ENCODE data around the gene SORBS1.

SORBS1 gene

DNA sequence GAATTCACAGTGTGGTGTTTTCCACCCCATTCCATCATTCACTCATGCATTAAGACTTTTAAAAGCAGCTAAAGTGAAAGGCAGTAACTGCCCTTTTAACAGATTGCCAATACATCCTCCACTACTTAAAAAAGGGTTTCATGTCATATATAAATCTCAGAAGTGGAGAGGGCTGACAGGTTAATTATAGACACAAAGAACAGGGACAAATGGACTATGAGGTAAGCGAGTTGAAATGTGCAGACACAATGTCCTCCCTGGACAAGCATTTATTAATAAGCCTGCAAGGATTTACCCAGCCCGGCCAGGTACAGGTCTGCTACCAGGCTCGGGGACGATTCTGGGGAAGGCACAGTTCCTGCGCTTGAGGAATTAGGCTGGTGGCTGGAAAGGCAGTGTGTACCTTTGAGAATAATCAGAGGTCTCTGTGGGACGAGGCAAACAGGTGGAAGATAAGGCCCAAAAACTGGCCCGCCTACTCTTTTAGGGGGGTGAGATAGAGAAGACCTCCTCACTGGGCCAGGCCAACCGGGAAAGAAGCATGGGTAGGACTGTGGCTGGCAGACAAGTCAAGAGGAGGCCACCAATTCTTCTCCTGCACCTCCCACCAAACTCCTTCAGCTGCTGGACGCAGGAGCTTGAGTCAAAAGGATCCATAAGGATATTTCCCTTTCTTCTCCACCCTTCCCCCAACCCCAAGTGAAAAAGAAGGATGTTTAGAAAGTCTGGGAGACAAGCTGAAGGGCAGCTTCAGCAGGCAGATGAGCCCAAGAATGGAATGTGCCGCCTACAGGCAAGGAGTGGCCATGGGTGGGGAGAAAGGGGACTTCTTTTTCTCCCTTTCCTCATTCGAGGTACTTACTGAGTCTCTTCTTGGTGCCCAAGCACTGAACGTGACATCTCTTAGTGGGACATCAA is 271.9 kb downstream of the SORBS1 start:
- no peak for DNase-seq
- no peak for TF ChIP-seq POLR2A (IDR thresholded peaks at IDR 0.05; ENCODE audit: low read length)
- no peak for TF ChIP-seq GATA1 (IDR thresholded peaks at IDR 0.05; ENCODE audit: low read depth, low read length)

DNA sequence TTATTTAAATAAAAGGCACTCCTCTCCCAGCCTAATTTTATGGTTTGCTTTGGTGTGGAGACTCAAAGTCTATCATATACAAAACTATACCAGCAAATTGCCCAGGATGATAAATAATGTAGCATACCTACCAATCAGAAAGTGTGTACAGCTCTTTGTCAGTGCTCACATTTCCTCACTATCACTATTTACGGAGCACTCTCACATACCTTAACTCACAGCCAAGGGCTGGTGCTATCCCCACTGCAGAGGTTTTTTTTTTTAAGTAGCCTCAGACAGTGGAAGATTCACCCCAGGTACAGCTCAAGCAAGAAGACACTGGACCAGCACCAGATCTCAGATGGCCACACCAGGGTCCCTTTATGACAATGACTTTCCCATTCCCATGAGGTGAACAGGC is 272.9 kb downstream of the SORBS1 start:
- no peak for DNase-seq
- TF ChIP-seq POLR2A (IDR thresholded peaks at IDR 0.05; ENCODE audit: low read length) (no peak), GATA1 (IDR thresholded peaks at IDR 0.05; ENCODE audit: low read depth, low read length) (no peak)

GRCh38 chr10:95287281-95287680 is 273.9 kb downstream of the SORBS1 start:
- TF ChIP-seq POLR2A (IDR thresholded peaks at IDR 0.05; ENCODE audit: low read length) (no peak), GATA1 (IDR thresholded peaks at IDR 0.05; ENCODE audit: low read depth, low read length) (no peak)
- DNase-seq: no peak

DNA sequence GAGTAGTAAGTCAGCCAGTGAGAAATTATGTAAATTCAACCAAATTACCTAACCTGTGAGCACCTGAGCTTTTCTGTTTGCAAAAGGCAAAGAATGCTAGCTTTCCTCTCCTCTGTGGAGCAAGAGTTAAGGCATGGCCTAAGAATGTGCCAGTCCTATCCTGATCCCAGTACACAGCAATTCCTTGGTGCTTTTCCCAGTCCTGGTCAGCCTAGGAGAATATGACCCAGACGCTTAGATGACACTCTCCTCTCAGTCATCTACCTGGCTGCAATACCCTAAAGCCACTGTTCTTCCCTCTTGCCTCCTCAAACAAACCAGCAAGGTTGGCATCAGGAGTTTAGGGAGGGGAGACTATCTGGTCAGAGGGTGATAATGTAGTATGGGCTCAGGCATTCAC is 274.5 kb downstream of the SORBS1 start:
- no peak for DNase-seq
- TF ChIP-seq POLR2A (IDR thresholded peaks at IDR 0.05; ENCODE audit: low read length): no peak
- no peak for TF ChIP-seq GATA1 (IDR thresholded peaks at IDR 0.05; ENCODE audit: low read depth, low read length)

GRCh38 chr10:95285556-95285955 is 275.6 kb downstream of the SORBS1 start:
- DNase-seq: no peak
- TF ChIP-seq GATA1 (IDR thresholded peaks at IDR 0.05; ENCODE audit: low read depth, low read length) (no peak), POLR2A (IDR thresholded peaks at IDR 0.05; ENCODE audit: low read length) (no peak)

DNA sequence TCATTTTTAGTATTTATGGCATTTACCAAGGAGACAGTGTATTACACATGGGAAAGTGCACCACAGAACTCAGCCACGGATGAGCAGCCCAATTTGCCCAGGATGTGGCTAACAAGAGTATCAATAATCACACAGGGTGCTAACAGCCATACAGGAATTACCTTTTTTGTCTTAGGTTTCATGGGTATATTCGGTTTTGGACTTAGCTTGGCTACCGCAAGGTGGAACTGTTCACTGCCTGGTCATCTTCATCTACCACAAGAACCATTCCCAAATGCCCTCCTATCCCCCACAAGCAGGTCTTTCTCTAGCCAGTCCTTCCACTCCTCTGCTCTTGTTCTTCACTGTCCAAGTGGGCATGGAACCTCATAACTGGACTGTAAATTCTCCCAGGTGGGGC is 276.4 kb downstream of the SORBS1 start:
- DNase-seq: no peak
- no peak for TF ChIP-seq GATA1 (IDR thresholded peaks at IDR 0.05; ENCODE audit: low read depth, low read length)
- no peak for TF ChIP-seq POLR2A (IDR thresholded peaks at IDR 0.05; ENCODE audit: low read length)

DNA sequence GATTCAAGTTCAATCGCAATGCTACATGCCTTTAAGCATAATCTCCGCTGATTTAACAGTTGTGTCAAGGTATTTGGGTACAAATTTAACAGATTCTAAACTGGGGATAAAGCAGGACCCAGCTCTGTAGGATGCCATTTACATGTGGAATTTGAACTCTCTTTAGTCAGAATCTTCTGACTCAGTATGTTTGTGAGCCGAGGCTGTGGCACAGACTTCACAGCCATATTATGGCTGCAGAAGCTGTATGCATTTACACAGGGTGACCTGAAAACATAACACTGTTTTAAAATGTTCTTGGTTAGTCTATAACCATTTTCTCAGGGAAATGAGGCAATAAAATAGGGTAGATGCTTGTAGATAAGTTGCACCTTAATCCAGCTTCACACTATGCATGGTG is 279.1 kb downstream of the SORBS1 start:
- DNase-seq: no peak
- TF ChIP-seq POLR2A (IDR thresholded peaks at IDR 0.05; ENCODE audit: low read length): no peak
- no peak for TF ChIP-seq GATA1 (IDR thresholded peaks at IDR 0.05; ENCODE audit: low read depth, low read length)

- no peak for DNase-seq
- no peak for TF ChIP-seq POLR2A (IDR thresholded peaks at IDR 0.05; ENCODE audit: low read length)
- no peak for TF ChIP-seq GATA1 (IDR thresholded peaks at IDR 0.05; ENCODE audit: low read depth, low read length)
Observed at GRCh38 chr10:95281206-95281605, 280.0 kb downstream of the SORBS1 start.

GRCh38 chr10:95280637-95281036 is 280.5 kb downstream of the SORBS1 start:
- TF ChIP-seq POLR2A (IDR thresholded peaks at IDR 0.05; ENCODE audit: low read length) (no peak), GATA1 (IDR thresholded peaks at IDR 0.05; ENCODE audit: low read depth, low read length) (no peak)
- no peak for DNase-seq

GRCh38 chr10:95279042-95279820 is 281.9 kb downstream of the SORBS1 start:
- no peak for DNase-seq
- TF ChIP-seq GATA1 (IDR thresholded peaks at IDR 0.05; ENCODE audit: low read depth, low read length) (no peak), POLR2A (IDR thresholded peaks at IDR 0.05; ENCODE audit: low read length) (no peak)

DNA sequence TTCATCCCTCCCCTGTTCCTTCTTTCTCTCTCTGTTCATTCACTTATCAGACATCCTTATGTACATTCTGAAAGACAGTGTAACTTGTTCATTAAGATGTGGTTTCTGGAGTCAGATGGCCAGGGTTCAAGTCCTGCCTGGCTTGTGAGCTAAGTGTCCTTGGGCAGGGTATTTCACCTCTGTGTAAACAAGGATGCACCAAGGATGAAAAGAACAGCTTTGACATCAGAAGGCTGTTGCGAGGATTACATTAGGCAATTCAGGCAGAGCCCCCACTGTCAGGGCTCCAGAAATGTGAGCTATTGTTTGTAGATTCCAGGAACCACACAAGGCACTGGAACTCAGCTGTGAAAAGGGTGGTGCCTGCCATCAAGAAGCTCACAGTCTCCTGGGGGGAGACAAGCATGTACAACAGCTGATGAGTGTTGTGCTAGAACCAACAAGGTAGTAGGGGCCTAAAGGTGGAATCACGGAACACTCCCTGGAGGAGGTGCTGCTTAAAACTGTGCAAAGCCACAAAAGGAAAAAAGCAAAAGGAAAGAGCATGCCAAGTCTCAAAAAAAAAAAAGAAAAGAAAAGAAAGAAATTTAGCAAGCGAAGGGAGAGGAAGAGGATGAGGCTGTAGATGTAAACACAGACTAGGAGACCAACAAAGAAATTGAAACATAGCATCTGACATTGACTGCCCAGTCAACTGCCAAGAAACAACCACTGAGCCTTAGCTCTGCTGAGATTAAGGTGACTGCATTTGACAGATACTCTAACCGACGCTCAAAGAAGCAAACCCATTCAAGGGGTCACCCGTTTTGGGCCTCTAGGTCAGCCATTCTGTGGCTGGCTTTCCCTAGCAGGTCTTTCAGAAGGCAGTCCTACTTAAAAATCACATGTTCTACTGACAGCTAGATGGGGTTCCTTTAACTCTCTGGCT is 282.8 kb downstream of the SORBS1 start:
- no peak for TF ChIP-seq GATA1 (IDR thresholded peaks at IDR 0.05; ENCODE audit: low read depth, low read length)
- no peak for DNase-seq

DNA sequence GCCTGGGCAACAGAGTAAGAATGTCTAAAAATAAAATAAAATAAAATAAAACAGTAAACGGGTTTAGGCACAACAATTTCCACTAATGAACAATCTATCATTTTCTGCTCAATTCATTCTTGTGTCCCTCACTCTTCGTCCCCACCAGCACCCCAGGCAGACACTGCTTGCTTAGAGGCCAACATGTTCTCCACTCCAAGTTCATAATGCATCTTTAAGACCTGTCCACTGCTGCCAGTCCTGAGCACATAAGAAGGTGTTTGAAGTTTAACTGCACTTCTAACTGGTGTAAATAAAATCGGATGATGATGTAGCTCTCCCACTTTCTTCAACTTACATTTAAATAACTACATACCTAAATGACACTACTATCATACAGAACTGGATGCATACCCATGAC is 283.6 kb downstream of the SORBS1 start:
- no peak for DNase-seq
- TF ChIP-seq GATA1 (IDR thresholded peaks at IDR 0.05; ENCODE audit: low read depth, low read length) (no peak), POLR2A (IDR thresholded peaks at IDR 0.05; ENCODE audit: low read length) (no peak)

DNA sequence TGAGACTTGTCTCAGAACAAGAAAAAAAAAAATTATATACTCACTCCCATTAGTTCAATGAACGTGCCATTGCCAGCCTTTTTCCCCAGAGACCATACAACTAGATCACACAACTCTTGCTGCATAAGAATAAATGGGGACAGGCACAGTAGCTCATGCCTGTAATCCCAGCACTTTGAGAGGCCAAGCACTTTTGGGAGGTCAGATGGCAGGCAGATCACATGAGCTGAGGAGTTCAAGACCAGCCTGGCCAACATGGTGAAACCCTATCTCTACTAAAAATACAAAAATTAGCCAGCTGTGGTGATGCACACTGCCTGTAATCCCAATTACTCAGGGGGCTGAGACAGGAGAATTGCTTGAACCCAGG is 284.0 kb downstream of the SORBS1 start:
- DNase-seq: no peak
- no peak for TF ChIP-seq POLR2A (IDR thresholded peaks at IDR 0.05; ENCODE audit: low read length)
- no peak for TF ChIP-seq GATA1 (IDR thresholded peaks at IDR 0.05; ENCODE audit: low read depth, low read length)
